ENCODE data around the gene OTULIN.

OTULIN gene

GRCh38 chr5:14722923-14723322 is 58.4 kb downstream of the OTULIN start:
- DNase-seq = no peak

- no peak for DNase-seq
These were observed 59.2 kb downstream of the OTULIN start for GRCh38 chr5:14723701-14724132.

GRCh38 chr5:14724633-14725032 is 60.1 kb downstream of the OTULIN start:
- no peak for DNase-seq

GRCh38 chr5:14726066-14726838 is 61.7 kb downstream of the OTULIN start:
- DNase-seq = no peak

GRCh38 chr5:14727428-14727865 is 62.9 kb downstream of the OTULIN start:
- peak; percentile 73 for DNase-seq

- DNase-seq = no peak
These were observed 63.5 kb downstream of the OTULIN start for GRCh38 chr5:14727928-14728458.

GRCh38 chr5:14728459-14728938 is 64.0 kb downstream of the OTULIN start:
- DNase-seq = no peak

GRCh38 chr5:14729448-14730385 is 65.2 kb downstream of the OTULIN start:
- DNase-seq = no peak

GRCh38 chr5:14730466-14730865 is 65.9 kb downstream of the OTULIN start:
- no peak for DNase-seq

GRCh38 chr5:14730881-14731280 is 66.4 kb downstream of the OTULIN start:
- DNase-seq = no peak

- DNase-seq = no peak
These were observed 68.5 kb downstream of the OTULIN start for GRCh38 chr5:14732991-14733390.

GRCh38 chr5:14733661-14734060 is 69.1 kb downstream of the OTULIN start:
- no peak for DNase-seq

GRCh38 chr5:14734396-14734795 is 69.9 kb downstream of the OTULIN start:
- DNase-seq = no peak

GRCh38 chr5:14735944-14736343 is 71.4 kb downstream of the OTULIN start:
- no peak for DNase-seq

GRCh38 chr5:14737291-14737690 is 72.8 kb downstream of the OTULIN start:
- no peak for DNase-seq

- no peak for DNase-seq
These were observed 73.5 kb downstream of the OTULIN start for GRCh38 chr5:14738050-14738449.

GRCh38 chr5:14739538-14739937 is 75.0 kb downstream of the OTULIN start:
- DNase-seq = no peak

- no peak for DNase-seq
These were observed 75.5 kb downstream of the OTULIN start for GRCh38 chr5:14739981-14740380.

- no peak for DNase-seq
These were observed 76.6 kb downstream of the OTULIN start for GRCh38 chr5:14741131-14741530.

GRCh38 chr5:14741801-14742440 is 77.4 kb downstream of the OTULIN start:
- no peak for DNase-seq

GRCh38 chr5:14742498-14742897 is 78.0 kb downstream of the OTULIN start:
- DNase-seq = no peak

GRCh38 chr5:14743601-14744295 is 79.2 kb downstream of the OTULIN start:
- no peak for DNase-seq

Data from T-helper 9 cell (primary cell).